ENCODE data around the gene LSM10. TPM values are rescaled to one million over a fixed set of nuclear protein-coding genes. Genes with fewer than 3 reads are reported as not detected.

The LSM10 gene
- total and polyA plus RNA-seq, 2 of the 4 experiments (the other 2 are of a cell fraction), result 11.7 to 78.9 TPM

DNA sequence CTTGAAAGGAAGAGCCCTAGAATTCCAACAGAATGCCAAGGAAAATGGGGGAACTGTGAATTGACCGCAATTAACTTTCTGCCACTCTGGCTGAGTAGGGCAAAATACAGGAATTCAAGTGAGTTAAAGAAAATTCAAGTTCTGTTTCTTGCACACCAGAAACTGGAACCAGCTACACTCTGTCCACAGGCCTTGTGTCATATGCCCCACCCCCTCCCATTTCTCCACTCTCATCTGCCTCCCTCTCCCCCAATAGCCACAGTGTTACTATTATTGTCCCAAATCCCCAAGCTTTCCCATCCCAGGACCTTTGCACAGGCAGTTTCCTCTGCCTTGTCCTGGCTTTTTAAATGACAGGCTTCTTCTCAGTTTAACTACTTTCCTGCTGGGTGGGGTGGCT, 7.7 kb downstream of the LSM10 start:
- POLR2A ChIA-PET (ENCODE audit: unreplicated experiment), result no interaction called here
- BruUV-seq (replicated peaks), result no TSS peak
- intact Hi-C loops (cut with micrococcal nuclease), result loop anchor here (5.0 kb wide), 2 partner anchors 32 to 68 kb away; partner anchors contain the start of gene EVA1B

More for the DNA sequence above, 7.7 kb downstream of the LSM10 start:
- ATAC-seq (ENCODE audit: low read depth), result no peak
- WGBS, 2 experiments (ENCODE audit: extremely low coverage in 2 of 2, insufficient read length in 1 of 2), result no CpG with 5 or more reads among the region's 1 CpG
- Histone ChIP-seq H3K79me1 (ENCODE audit: low read depth in 1 of 2, low read length in 2 of 2) (peaks cover 9 to 51% of the 10 kb centered on the region in 2 experiments), H3K14ac (replicated peaks; ENCODE audit: low read depth, low read length) (no peak overlapping the region), H4K5ac (ENCODE audit: low read depth, low read length) (no peak overlapping the region), H3K4me2 (ENCODE audit: low read depth, low read length) (no peak overlapping the region), H3K4me3 (ENCODE audit: insufficient read depth, low read depth, low read length) (no peak overlapping the region), H3K9me3 (ENCODE audit: control insufficient read depth, insufficient read depth, low read length) (no peaks in the 10 kb centered on the region), H4K20me1 (ENCODE audit: insufficient read depth, low read length) (peaks cover 8% of the 10 kb centered on the region), H3K18ac (ENCODE audit: low read depth, low read length) (no peak overlapping the region), H3K23ac (ENCODE audit: low read depth, low read length) (peak overlapping the region; percentile 24; the same call in 1 of the 2 replicates), H2AK5ac (ENCODE audit: low read depth, low read length) (no peak overlapping the region; the same call in 1 of the 2 replicates), H4K91ac (ENCODE audit: insufficient read depth, low read depth, low read length) (no peak overlapping the region; the same call in 1 of the 2 replicates), H2BK20ac (ENCODE audit: low read depth, low read length) (no peak overlapping the region), H3K27me3 (ENCODE audit: control insufficient read depth, insufficient read depth, low read length) (no peaks in the 10 kb centered on the region), H2AK9ac (replicated peaks; ENCODE audit: low read depth, low read length, poor library complexity) (peak overlapping the region; percentile 59), H3K9ac (ENCODE audit: low read depth, low read length) (no peak overlapping the region), H2BK15ac (ENCODE audit: low read depth, low read length) (no peak overlapping the region), H3K4ac (ENCODE audit: low read depth, low read length) (no peak overlapping the region), H4K8ac (ENCODE audit: low read depth in 2 of 2, low read length in 2 of 2) (no peak overlapping the region), H3K4me1 (ENCODE audit: control insufficient read depth, insufficient read depth, low read length) (peaks cover 16% of the 10 kb centered on the region), H2BK120ac (ENCODE audit: low read depth, low read length) (0 out of 2 replicates have a peak overlapping the region, but pooled peaks have one; percentile 3), H2BK5ac (ENCODE audit: low read depth, low read length, poor library complexity, severe bottlenecking) (peak overlapping the region; percentile 51), H3K27ac (ENCODE audit: insufficient read depth, low read length) (no peak overlapping the region), H3K9me1 (ENCODE audit: insufficient read depth, low read length) (peaks cover 22% of the 10 kb centered on the region), H3K36me3 (ENCODE audit: control insufficient read depth, insufficient read depth, low read length) (peaks cover 23% of the 10 kb centered on the region), H2AFZ (replicated peaks; ENCODE audit: low read length, poor library complexity) (no peak overlapping the region), H3K56ac (ENCODE audit: extremely low read depth, insufficient read depth, low read length) (no peak overlapping the region)
- dilution Hi-C loops (cut with HindIII; ENCODE audit: low sequenced_read_pairs, unreplicated experiment), result no loop called here
- CTCF ChIA-PET, result no interaction called here
- in situ Hi-C loops (cut with MboI; ENCODE audit: low sequenced_read_pairs), result no loop called here
- DNase-seq, result no peak
- TF ChIP-seq NFE2L2 (IDR thresholded peaks at IDR 0.05; ENCODE audit: low read depth, low read length), result no peak
- TF ChIP-seq, protein P1, sequence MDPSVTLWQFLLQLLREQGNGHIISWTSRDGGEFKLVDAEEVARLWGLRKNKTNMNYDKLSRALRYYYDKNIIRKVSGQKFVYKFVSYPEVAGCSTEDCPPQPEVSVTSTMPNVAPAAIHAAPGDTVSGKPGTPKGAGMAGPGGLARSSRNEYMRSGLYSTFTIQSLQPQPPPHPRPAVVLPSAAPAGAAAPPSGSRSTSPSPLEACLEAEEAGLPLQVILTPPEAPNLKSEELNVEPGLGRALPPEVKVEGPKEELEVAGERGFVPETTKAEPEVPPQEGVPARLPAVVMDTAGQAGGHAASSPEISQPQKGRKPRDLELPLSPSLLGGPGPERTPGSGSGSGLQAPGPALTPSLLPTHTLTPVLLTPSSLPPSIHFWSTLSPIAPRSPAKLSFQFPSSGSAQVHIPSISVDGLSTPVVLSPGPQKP (IDR thresholded peaks at IDR 0.05; ENCODE audit: borderline replicate concordance, low read depth, low read length), result no peak
- TF ChIP-seq, protein P2, sequence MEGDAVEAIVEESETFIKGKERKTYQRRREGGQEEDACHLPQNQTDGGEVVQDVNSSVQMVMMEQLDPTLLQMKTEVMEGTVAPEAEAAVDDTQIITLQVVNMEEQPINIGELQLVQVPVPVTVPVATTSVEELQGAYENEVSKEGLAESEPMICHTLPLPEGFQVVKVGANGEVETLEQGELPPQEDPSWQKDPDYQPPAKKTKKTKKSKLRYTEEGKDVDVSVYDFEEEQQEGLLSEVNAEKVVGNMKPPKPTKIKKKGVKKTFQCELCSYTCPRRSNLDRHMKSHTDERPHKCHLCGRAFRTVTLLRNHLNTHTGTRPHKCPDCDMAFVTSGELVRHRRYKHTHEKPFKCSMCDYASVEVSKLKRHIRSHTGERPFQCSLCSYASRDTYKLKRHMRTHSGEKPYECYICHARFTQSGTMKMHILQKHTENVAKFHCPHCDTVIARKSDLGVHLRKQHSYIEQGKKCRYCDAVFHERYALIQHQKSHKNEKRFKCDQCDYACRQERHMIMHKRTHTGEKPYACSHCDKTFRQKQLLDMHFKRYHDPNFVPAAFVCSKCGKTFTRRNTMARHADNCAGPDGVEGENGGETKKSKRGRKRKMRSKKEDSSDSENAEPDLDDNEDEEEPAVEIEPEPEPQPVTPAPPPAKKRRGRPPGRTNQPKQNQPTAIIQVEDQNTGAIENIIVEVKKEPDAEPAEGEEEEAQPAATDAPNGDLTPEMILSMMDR (conservative IDR thresholded peaks at IDR 0.05; ENCODE audit: low read depth, low read length), result no peak
- no peak for TF ChIP-seq RCOR1 (IDR thresholded peaks at IDR 0.05; ENCODE audit: insufficient replicate concordance, low read length)
- TF ChIP-seq, protein P3, sequence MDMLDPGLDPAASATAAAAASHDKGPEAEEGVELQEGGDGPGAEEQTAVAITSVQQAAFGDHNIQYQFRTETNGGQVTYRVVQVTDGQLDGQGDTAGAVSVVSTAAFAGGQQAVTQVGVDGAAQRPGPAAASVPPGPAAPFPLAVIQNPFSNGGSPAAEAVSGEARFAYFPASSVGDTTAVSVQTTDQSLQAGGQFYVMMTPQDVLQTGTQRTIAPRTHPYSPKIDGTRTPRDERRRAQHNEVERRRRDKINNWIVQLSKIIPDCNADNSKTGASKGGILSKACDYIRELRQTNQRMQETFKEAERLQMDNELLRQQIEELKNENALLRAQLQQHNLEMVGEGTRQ (IDR thresholded peaks at IDR 0.05; ENCODE audit: low read depth, low read length), result no peak
- no peak for TF ChIP-seq SMC3 (IDR thresholded peaks at IDR 0.05; ENCODE audit: low read depth, low read length)
- TF ChIP-seq CEBPB (IDR thresholded peaks at IDR 0.05; ENCODE audit: low read depth, low read length), result no peak
- TF ChIP-seq CHD1 (IDR thresholded peaks at IDR 0.05; ENCODE audit: low read depth, low read length), result no peak
- no peak for TF ChIP-seq RFX5 (IDR thresholded peaks at IDR 0.05; ENCODE audit: low read depth, low read length)
- no peak for TF ChIP-seq FOS (IDR thresholded peaks at IDR 0.05; ENCODE audit: low read depth, low read length)
- no peak for TF ChIP-seq POLR2A (IDR thresholded peaks at IDR 0.05; ENCODE audit: low read depth, low read length)
- TF ChIP-seq MAZ (IDR thresholded peaks at IDR 0.05; ENCODE audit: borderline replicate concordance, low read depth, low read length), result no peak
- TF ChIP-seq MAFK (IDR thresholded peaks at IDR 0.05; ENCODE audit: low read depth, low read length), result no peak
- TF ChIP-seq BHLHE40 (IDR thresholded peaks at IDR 0.05; ENCODE audit: low read depth, low read length), result no peak
